IMR-90 (cell line): Measurements from ENCODE around the gene SARDH.

Source experiments
- CEBPB ChIP-seq: IDR thresholded peaks from 2 replicates; pipeline ENCODE4 v1.6.1; 2012; ENCODE audit warnings: low read depth, low read length, improper control_type of control experiment
- CTCF ChIP-seq: conservative IDR thresholded peaks from 2 replicates; pipeline ENCODE4 v1.5.1; 2012; ENCODE audit warnings: mild to moderate bottlenecking, low read depth, low read length, improper control_type of control experiment
- POLR2A ChIP-seq: IDR thresholded peaks from 2 replicates; pipeline ENCODE4 v1.6.1; 2012; ENCODE audit warnings: mild to moderate bottlenecking, low read depth, low read length

- TF ChIP-seq CTCF (no peak), POLR2A (no peak), CEBPB (no peak)
Measured at GRCh38 chr9:133733796-133734533, 4.2 kb downstream of the SARDH start.
